Vagina (tissue), 2 donors: ENCODE measurements around the gene MRM2.

Source experiments
- POLR2A ChIP-seq, 2 donors: fragments of 450-650 bp; IDR thresholded peaks; one replicate each; pipeline ENCODE4 v1.6.1; 2017; ENCODE audit warnings: antibody characterized with exemption in 2 of 2, mild to moderate bottlenecking in 2 of 2, moderate library complexity in 2 of 2
- TF ChIP-seq, protein P1 (sequence below), 3 experiments: fragments of 450-650 bp in 2 of 3; fragments of 200-600 bp in 1 of 3; sonication (generic) in 1 of 3; IDR thresholded peaks; one replicate each; pipeline ENCODE4 v1.5.1; 2017 to 2019; ENCODE audit warnings: antibody characterized with exemption in 3 of 3, mild to moderate bottlenecking in 2 of 3, moderate library complexity in 2 of 3

- TF ChIP-seq, protein P1, sequence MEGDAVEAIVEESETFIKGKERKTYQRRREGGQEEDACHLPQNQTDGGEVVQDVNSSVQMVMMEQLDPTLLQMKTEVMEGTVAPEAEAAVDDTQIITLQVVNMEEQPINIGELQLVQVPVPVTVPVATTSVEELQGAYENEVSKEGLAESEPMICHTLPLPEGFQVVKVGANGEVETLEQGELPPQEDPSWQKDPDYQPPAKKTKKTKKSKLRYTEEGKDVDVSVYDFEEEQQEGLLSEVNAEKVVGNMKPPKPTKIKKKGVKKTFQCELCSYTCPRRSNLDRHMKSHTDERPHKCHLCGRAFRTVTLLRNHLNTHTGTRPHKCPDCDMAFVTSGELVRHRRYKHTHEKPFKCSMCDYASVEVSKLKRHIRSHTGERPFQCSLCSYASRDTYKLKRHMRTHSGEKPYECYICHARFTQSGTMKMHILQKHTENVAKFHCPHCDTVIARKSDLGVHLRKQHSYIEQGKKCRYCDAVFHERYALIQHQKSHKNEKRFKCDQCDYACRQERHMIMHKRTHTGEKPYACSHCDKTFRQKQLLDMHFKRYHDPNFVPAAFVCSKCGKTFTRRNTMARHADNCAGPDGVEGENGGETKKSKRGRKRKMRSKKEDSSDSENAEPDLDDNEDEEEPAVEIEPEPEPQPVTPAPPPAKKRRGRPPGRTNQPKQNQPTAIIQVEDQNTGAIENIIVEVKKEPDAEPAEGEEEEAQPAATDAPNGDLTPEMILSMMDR (IDR thresholded peaks at IDR 0.05) = no peak
- no peak for TF ChIP-seq POLR2A (IDR thresholded peaks at IDR 0.05)
Measured at GRCh38 chr7:2256306-2257045, 14.5 kb upstream of the MRM2 start.
